ENCODE data around the gene NUP43. TPM values are rescaled to one million over a fixed set of nuclear protein-coding genes. Genes with fewer than 3 reads are reported as not detected.

NUP43 gene
- total and polyA plus RNA-seq, 12 donors = 10.0 to 34.3 (median 29.5) TPM

GRCh38 chr6:149698175-149698574 lies 48.2 kb downstream of the NUP43 start:
- Histone ChIP-seq H3K27ac (no peak overlapping the region), H3K4me3 (no peak overlapping the region), H3K27me3 (no peaks in the 10 kb centered on the region), H3K9me3 (no peaks in the 10 kb centered on the region), H3K36me3 (peaks cover 0 to 82% (median 3%) of the 10 kb centered on the region in 9 donors), H3K4me1 (peaks cover 0 to 43% (median 19%) of the 10 kb centered on the region in 9 donors)
- TF ChIP-seq, protein P1, sequence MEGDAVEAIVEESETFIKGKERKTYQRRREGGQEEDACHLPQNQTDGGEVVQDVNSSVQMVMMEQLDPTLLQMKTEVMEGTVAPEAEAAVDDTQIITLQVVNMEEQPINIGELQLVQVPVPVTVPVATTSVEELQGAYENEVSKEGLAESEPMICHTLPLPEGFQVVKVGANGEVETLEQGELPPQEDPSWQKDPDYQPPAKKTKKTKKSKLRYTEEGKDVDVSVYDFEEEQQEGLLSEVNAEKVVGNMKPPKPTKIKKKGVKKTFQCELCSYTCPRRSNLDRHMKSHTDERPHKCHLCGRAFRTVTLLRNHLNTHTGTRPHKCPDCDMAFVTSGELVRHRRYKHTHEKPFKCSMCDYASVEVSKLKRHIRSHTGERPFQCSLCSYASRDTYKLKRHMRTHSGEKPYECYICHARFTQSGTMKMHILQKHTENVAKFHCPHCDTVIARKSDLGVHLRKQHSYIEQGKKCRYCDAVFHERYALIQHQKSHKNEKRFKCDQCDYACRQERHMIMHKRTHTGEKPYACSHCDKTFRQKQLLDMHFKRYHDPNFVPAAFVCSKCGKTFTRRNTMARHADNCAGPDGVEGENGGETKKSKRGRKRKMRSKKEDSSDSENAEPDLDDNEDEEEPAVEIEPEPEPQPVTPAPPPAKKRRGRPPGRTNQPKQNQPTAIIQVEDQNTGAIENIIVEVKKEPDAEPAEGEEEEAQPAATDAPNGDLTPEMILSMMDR (IDR thresholded peaks at IDR 0.05) = no peak
- no peak for ATAC-seq
- intact Hi-C loops (cut with DNase I) = no loop called here
- no peak for DNase-seq
- 96 to 98% methylated on average over 2 of the region's 2 CpGs for WGBS, 2 donors

DNA sequence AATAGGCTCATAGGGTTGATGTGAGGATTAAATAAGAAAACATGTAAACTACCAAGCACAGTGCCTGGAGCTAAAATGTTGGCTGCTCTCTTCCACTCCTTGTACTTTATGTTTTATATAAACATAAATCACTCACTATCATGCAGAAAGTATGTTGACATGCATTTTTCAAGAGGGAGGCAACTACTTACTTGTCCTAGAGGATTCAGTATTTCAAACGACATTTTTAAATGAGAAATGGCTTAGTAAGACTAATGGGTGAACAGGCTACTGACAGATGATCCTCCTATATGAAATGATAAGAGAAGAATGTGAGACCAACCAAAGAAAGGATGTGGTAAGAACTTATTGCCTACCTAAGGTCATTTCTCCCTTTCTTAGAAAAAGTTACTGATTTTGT lies 49.4 kb downstream of the NUP43 start:
- intact Hi-C loops (cut with DNase I) = no loop called here
- Histone ChIP-seq H3K4me3 (no peak overlapping the region), H3K36me3 (peaks cover 0 to 91% (median 7%) of the 10 kb centered on the region in 9 donors), H3K9me3 (no peaks in the 10 kb centered on the region), H3K27me3 (no peaks in the 10 kb centered on the region), H3K4me1 (peaks cover 0 to 34% (median 19%) of the 10 kb centered on the region in 9 donors), H3K27ac (no peak overlapping the region)
- TF ChIP-seq, protein P1 (IDR thresholded peaks at IDR 0.05) = no peak
- 40 to 56% methylated on average over 1 of the region's 1 CpG for WGBS, 2 donors
- ATAC-seq (no peak), DNase-seq (no peak)

DNA sequence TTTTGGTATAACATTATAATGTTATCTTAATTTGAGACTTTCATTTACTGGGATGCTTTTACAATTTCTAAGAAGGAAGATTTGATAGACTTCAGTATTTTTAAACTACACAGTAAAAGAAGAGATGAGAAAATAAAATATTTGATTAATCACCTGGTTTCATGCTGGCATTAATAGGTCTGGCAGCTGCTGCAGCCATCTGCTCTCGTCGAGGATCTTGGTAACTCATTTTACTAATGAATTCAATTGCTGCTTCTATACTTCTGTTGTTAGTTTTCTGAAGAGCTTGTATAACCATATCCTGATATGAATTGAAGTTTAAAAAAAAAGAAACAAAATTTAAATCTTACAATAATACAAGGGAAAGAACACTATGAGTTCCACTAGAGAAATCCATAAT lies 51.4 kb downstream of the NUP43 start:
- intact Hi-C loops (cut with DNase I) = no loop called here
- no peaks in the 10 kb centered on the region for H3K27me3 ChIP-seq
- H3K36me3 ChIP-seq = peaks cover 0 to 95% (median 7%) of the 10 kb centered on the region in 9 donors
- no peaks in the 10 kb centered on the region for H3K9me3 ChIP-seq
- no peak overlapping the region for H3K4me3 ChIP-seq
- TF ChIP-seq, protein P1 (IDR thresholded peaks at IDR 0.05) = no peak
- H3K4me1 ChIP-seq = peaks cover 0 to 18% (median 5%) of the 10 kb centered on the region in 9 donors
- WGBS, 2 donors = 78 to 87% methylated on average over 2 of the region's 2 CpGs
- ATAC-seq (no peak), DNase-seq (no peak)
- H3K27ac ChIP-seq = no peak overlapping the region

- ATAC-seq (no peak), DNase-seq (no peak)
- no peaks in the 10 kb centered on the region for H3K27me3 ChIP-seq
- TF ChIP-seq, protein P1 (IDR thresholded peaks at IDR 0.05) = no peak
- no peaks in the 10 kb centered on the region for H3K9me3 ChIP-seq
- intact Hi-C loops (cut with DNase I) = no loop called here
- WGBS, 2 donors = 98% methylated on average over 2 of the region's 2 CpGs
- H3K4me1 ChIP-seq = peaks cover 0 to 8% (median 0%) of the 10 kb centered on the region in 9 donors
- H3K27ac ChIP-seq = no peak overlapping the region
- H3K36me3 ChIP-seq = peaks cover 0 to 83% (median 7%) of the 10 kb centered on the region in 9 donors
- H3K4me3 ChIP-seq = no peak overlapping the region
Observed at GRCh38 chr6:149691201-149691600, 55.1 kb downstream of the NUP43 start.

All from heart right ventricle (tissue), 16 donors.